Measurements from ENCODE around the gene CPT2. TPM values are rescaled to one million over a fixed set of nuclear protein-coding genes. Genes with fewer than 3 reads are reported as not detected.

Gene CPT2
- total and polyA plus RNA-seq, 9 of the 15 experiments (the other 6 are each of a cell fraction or from before 2014, with no cell fraction given) = 7.6 to 25.1 (median 16.8) TPM

- peak; percentile 22; the same call in 1 of the 2 replicates for TF ChIP-seq ZNF592 (IDR thresholded peaks at IDR 0.05)
- TF ChIP-seq TEAD2 (tag; IDR thresholded peaks at IDR 0.05) = no peak
- TF ChIP-seq ZNF318 (IDR thresholded peaks at IDR 0.05; ENCODE audit: borderline replicate concordance in 1 of 2, low read depth in 1 of 2) = no peak
- no peak for TF ChIP-seq MIER1 (IDR thresholded peaks at IDR 0.05; ENCODE audit: low read depth)
- no peak for TF ChIP-seq ZKSCAN8 (CRISPR knock-in tag; IDR thresholded peaks at IDR 0.05)
- TF ChIP-seq MYC (IDR thresholded peaks at IDR 0.05; ENCODE audit: low read depth, low read length) = peak; percentile 91
- peak; percentile 89 for TF ChIP-seq MYC (CRISPR knock-in tag; IDR thresholded peaks at IDR 0.05; ENCODE audit: borderline replicate concordance, low read depth)
- no peak; the same call in 1 of the 2 replicates for TF ChIP-seq TCF3 (CRISPR knock-in tag; IDR thresholded peaks at IDR 0.05)
- peak; percentile 25; the same call in 1 of the 2 replicates for TF ChIP-seq ZNF175 (CRISPR knock-in tag; IDR thresholded peaks at IDR 0.05; ENCODE audit: low read depth)
These were observed 23.7 kb downstream of the CPT2 start, which contains the start of gene CZIB (continued) for GRCh38 chr1:53220171-53220961.
